Stomach (tissue), 4 donors: Measurements from ENCODE around the gene NOTCH4.

ENCODE experiments used
- CTCF ChIP-seq, 7 experiments: fragments of 450-650 bp in 4 of 7; fragments of 200-600 bp in 3 of 7; sonication (generic) in 3 of 7; IDR thresholded peaks; one replicate each; pipeline ENCODE4 v1.5.1; 2016 to 2019; ENCODE audit warnings: antibody characterized with exemption in 7 of 7, control low read depth in 2 of 7, mild to moderate bottlenecking in 1 of 7
- EP300 ChIP-seq: sonication (generic); formaldehyde crosslinking; IDR thresholded peaks from one replicate; pipeline ENCODE4 v1.6.1; 2017; ENCODE audit warnings: antibody characterized with exemption
- POLR2A ChIP-seq, 4 donors: fragments of 450-650 bp; IDR thresholded peaks; one replicate each; pipeline ENCODE4 v1.6.1; 2016; ENCODE audit warnings: antibody characterized with exemption in 4 of 4, control low read depth in 2 of 4, mild to moderate bottlenecking in 1 of 4, moderate library complexity in 1 of 4
- POLR2AphosphoS5 ChIP-seq, 3 donors: sonication (generic); formaldehyde crosslinking; IDR thresholded peaks; one replicate each; pipeline ENCODE4 v1.6.1; 2016; ENCODE audit warnings: antibody characterized with exemption in 3 of 3

GRCh38 chr6:32244946-32245398 lies 21.1 kb upstream of the NOTCH4 start:
- TF ChIP-seq POLR2AphosphoS5 (IDR thresholded peaks at IDR 0.05), result peak in 1 of 3 donors; percentile 45
- TF ChIP-seq CTCF (IDR thresholded peaks at IDR 0.05), result peak in 5 of 7 experiments; percentile 83 to 93 (median 91)
- TF ChIP-seq POLR2A (IDR thresholded peaks at IDR 0.05), result no peak
- no peak for TF ChIP-seq EP300
